OCI-LY3 (cell line): Measurements from ENCODE around the gene MAPKAPK3.

Experiments used
- EZH2phosphoT487 ChIP-seq: fragments of 200-600 bp; shearing (Covaris generic); IDR thresholded peaks from 2 replicates; pipeline ENCODE4 v1.6.1; 2018; ENCODE audit warnings: antibody characterized with exemption, mixed run types, low read depth
- TF ChIP-seq, protein P1 (sequence below): fragments of 200-600, 300-600 bp; sonication (generic); IDR thresholded peaks from 2 replicates; pipeline ENCODE4 v1.5.1; 2014; ENCODE audit warnings: antibody characterized with exemption, low read length, low read depth

GRCh38 chr3:50632450-50632849, 15.5 kb downstream of the MAPKAPK3 start:
- TF ChIP-seq, protein P1, sequence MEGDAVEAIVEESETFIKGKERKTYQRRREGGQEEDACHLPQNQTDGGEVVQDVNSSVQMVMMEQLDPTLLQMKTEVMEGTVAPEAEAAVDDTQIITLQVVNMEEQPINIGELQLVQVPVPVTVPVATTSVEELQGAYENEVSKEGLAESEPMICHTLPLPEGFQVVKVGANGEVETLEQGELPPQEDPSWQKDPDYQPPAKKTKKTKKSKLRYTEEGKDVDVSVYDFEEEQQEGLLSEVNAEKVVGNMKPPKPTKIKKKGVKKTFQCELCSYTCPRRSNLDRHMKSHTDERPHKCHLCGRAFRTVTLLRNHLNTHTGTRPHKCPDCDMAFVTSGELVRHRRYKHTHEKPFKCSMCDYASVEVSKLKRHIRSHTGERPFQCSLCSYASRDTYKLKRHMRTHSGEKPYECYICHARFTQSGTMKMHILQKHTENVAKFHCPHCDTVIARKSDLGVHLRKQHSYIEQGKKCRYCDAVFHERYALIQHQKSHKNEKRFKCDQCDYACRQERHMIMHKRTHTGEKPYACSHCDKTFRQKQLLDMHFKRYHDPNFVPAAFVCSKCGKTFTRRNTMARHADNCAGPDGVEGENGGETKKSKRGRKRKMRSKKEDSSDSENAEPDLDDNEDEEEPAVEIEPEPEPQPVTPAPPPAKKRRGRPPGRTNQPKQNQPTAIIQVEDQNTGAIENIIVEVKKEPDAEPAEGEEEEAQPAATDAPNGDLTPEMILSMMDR = no peak
- no peak for TF ChIP-seq EZH2phosphoT487
